ENCODE data around the gene LAPTM5.
A peak's percentile ranks its signal among the peaks of the same experiment; 100 is the strongest.

LAPTM5 gene

DNA sequence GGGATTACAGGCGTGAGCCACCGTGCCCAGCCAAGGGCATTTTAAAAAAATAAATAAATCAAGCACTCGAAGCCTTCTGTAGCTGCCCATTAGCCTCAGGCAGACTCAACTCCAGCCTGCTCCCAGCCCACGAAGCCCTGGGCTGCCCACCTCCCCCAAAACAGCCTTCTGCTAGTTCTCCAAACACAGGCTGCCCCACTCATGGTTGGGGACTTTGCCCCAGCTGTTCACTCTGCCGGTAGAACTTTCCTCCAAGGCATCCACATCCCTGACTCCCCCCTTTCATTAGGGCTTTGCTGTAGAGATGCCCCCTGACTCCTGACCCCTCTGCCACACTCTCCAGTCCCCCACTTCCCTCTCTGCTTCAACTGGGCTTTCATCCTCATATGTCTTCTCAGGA is 29.7 kb upstream of the LAPTM5 start:
- no peak for DNase-seq (ENCODE audit: low spot score)

DNA sequence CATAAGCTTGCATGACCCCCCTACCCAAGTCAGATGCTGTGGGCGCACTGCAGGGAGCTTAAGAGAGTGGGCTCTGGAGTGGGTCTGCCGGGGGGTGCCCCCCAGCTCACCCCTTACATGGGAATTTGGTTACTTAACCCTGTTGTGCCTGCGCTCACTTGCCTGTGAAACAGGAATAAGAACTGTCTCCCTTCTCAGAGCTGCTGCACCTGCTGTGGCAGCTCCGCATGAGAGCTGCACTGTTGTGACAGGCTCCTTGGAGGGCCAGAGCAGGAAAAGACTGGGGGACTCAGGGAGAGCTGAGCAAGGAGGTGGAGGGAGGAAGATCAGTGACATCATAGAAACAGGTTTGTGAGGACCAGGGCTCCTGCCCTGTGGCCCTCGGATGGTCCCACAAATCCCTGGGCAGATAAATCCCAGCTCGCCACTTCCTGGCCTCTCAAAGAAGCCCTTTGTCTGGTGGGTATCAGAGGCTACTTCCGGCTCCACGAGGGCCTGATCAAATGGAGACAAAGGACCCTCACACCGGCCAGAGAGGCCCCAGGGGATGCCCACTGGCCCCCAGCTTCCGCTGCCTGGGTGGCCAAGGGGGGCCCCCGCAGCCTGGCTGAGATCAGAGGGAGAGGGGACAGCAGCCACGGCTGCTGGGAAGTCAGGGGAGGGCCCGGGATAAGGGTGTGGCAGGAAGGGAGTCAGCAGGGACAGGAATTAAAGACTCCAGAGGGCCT is 28.9 kb upstream of the LAPTM5 start:
- no peak for DNase-seq (ENCODE audit: low spot score)

DNA sequence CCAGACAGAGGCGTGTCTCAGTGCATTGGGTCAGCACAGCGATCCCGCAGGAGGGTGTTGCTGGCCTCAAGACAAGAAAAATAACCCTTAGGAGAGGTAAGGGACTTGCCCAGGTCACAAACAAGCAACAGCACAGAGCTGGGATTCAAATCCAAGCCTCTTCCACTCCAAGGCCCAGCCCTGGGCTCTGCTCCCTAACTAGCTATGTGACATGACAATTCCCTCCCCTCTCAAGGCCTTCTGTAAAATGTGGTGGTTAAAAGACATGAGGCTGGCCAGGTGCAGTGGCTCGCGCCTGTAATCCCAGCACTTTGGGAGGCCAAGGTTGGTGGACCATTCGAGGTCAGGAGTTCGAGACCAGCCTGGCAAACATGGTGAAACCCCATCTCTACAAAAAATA is 28.1 kb upstream of the LAPTM5 start:
- DNase-seq (ENCODE audit: low spot score) = no peak

DNA sequence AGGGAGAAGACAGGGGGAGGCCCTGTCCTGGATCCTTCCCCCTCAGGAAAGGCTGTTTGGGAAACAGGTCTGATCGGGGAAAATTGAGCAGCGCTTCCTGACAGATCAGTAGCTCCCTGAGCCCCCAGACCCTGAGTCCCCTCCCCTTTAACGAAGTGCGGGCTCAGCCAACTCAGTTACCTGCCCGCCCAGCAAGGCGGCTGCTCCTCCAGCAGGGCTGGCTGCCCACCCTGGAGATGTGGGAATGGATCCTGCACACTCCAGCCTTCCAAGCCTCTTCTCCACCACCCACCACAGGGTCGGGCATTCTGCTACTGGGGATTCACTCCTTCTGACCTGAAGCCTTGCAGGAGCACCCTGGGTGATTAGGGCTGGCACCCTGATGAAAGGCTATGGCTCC is 27.6 kb upstream of the LAPTM5 start:
- DNase-seq (ENCODE audit: low spot score) = no peak

DNA sequence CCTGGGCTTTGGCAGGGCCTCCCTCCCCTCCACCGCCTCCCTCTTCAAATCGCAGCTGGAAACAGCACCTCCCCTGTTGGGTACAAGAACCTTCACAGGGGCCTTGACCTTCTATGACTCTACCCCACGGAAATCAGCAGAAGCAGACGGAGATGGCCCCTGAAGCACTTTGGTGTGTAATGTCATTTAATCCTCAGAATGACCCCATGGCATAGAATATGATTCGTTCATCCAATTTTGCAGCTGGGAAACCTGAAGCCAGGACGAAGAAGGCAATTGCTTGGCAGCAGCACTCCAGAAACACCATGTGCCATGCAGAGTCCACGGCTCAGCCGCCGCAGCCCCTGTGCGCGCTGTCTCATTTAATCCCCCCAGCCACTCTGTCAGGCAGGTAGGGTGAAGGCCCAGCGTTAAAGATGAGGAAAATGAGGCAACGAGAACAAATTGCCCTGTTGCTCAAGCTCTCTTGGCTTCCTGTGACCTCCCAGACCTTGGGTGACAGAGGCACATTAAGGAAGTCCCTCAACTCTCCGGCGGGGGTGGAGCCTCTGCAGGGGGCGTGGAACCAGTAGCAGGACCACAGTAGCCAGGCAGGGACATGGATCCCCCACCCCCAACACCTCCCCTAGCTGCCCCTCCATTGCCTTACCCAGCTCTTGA is 25.8 kb upstream of the LAPTM5 start:
- DNase-seq (ENCODE audit: low spot score) = no peak

DNA sequence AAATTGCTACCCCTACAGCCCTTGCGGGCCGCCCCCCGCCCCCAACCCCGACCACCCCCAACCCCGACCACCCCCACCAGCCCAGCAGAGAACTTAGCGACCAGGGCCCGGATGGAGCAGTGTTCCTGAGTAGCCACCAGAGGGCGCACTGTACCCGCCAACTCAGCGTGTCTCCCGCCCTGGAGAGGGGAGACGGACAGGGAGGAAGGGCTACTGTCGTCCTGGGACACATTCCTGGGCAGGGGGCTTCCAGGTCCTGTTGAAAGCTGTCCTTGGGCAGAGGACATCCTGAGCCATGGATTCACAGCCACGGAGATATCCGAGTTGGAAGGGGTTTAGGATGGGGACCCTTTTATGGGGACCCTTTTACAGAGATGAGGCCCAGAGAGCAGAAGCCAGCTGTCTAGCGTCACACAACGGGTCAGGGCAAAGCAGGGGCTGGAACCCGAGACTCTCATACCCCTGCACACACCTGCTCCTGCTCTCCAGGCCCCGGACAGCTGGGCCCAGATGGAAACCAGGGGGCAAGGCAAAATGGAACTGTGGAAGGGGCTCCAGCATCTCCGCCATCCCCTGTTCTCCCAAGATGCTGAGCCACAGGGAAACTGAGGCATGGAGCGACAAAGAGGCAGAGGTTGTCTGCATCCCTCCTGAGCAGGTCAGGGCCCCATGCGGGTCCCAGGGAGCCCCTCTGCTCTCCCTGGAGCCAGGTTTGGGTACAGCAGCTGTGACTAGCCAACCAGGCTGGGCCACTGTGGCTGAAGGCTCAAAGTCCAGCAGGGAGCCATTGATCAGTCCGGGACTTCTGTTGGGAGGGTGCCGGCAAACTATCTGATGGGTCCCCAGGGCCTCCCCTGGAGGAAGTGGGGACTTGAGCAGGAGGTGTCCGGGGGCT is 25.0 kb upstream of the LAPTM5 start:
- peak; percentile 67 for DNase-seq (ENCODE audit: low spot score)

DNA sequence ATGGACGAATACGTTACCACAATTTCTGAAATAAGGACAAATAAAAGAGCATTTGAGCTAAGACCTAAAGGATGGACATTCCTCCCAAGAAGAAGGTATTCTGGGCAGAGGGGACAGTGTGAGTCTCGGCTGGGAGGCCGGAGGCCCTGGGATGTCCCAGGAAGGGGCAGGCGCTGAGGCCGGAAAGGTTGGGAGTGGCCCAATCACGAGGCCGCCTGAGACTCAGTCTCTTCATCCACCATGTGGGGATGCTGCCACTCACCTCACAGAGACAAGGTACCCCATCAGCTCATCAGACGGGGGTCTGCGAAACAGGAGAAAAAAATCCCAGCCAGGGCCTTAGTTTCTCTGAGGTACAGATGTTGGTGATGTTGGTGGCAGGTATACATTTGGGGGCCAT is 24.3 kb upstream of the LAPTM5 start:
- no peak for DNase-seq (ENCODE audit: low spot score)

DNA sequence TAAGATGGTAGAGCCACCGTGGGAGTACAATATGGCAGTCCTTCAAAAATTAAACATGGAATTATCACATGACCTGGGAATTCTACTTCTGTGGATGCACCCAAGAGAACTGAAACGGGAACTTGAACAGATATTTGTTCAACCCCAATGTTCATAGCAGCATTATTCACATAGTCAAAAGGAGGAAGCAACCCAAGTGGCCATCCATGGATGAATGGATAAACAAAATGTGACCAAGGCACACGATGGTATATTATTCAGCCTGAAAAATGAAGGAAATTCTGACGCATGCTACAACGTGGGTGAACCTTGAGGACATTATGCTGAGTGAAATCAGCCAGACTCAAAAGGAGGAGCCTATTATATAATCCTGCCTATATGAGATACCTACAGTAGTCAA is 22.8 kb upstream of the LAPTM5 start:
- no peak for DNase-seq (ENCODE audit: low spot score)

DNA sequence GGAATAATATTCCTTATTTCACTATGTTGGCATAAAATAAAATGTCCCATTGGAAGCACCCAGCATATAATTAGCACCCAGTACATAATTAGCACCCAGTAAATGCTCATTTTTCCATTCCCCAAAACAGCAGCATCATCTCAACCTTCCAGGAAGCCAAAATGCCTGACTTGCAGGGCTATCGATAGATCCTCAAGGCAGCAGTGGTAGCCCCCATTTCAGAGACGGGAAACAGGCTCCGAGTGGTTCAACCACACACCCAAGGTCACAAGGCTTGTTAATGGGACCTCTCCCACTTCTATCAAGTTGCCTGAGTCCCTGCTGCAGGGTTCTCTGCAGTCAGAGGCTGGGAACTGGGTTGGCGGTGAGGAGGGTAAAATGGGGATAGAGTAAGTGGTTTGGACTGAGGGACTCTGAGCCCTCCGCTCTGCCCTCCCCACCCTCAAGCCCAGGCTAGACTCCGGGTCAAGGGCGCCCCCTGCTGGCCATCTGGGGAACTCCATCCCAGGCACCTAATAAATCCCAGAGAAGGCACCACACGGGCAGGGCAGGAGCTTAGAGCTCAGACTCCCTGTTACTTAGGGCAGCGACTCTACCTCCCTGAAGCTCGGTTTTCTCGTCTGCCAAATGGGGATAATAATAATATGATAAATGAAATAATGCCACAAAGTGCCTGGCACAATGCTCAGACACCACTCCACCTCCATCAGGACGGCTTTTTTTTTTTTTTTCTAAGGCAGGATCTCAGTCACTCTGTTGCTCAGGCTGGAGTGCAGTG is 21.9 kb upstream of the LAPTM5 start:
- peak; percentile 46 for DNase-seq (ENCODE audit: low spot score)

DNA sequence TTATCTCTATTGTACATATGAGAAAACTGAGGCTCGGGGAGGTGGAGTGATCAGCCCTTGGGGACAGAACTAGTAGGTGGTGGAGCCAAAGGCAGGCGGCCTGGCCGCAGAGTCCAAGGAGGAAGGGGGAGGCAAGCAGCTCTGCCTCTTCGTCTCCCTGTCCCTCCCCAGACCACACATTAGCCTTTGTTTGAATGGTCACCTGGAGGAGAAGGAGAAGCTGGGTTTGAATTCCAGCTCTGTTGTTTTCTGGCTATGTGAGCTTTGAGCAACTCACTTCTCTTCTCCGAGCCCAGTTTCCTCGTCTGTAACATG is 21.4 kb upstream of the LAPTM5 start:
- no peak for DNase-seq (ENCODE audit: low spot score)

DNA sequence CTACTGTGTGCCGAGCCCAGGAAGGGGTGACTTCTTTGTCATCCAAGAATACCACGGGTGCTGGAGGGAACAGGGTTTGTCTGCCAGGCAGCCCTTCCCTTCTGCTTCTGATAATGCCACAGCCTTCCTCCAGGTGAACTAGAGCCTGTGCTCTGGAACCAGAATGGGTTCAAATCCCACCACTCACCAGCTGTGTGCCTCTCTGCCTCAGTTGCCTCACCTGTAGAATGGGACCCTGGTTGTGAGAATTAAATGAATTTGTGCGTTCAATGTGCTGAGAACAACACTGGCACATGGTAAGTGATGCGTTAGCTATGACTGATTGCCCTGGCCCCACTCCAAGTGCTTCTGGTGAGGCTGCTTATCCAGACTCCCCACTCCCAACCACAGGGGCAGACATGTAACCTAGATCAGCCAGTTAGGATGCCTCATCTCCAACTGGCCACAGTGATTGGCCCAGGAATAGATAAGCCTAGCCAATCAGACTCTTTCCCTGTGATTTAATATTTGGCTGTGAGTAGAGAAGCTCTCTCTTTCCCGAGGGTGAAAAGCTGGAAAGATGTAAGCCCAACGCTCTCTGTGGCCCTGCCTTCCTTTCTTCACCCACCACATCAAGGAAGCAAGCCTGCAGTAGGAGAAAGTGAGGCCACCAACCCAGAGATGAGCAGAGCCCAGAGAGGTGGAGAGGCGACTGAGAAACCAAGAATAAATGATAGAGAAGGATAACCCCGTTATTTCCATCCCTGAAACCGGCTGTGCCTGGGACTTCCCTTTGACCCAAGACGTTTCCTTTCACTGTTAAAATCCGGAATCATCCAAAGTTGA is 20.8 kb upstream of the LAPTM5 start:
- peak; percentile 93 for DNase-seq (ENCODE audit: low spot score)

DNA sequence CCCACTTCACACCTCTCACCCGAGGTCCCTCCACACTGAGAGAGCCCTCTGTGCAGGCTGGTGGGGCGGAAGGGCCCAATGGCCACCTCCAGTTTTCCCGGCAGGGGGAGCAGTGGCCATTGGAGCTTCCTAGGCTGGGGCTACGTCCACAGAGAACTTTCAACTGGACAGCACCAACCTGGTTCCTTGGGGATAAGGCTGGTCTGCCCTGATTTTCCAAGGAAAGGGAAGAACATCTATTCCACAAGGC is 20.3 kb upstream of the LAPTM5 start:
- DNase-seq (ENCODE audit: low spot score) = no peak

DNA sequence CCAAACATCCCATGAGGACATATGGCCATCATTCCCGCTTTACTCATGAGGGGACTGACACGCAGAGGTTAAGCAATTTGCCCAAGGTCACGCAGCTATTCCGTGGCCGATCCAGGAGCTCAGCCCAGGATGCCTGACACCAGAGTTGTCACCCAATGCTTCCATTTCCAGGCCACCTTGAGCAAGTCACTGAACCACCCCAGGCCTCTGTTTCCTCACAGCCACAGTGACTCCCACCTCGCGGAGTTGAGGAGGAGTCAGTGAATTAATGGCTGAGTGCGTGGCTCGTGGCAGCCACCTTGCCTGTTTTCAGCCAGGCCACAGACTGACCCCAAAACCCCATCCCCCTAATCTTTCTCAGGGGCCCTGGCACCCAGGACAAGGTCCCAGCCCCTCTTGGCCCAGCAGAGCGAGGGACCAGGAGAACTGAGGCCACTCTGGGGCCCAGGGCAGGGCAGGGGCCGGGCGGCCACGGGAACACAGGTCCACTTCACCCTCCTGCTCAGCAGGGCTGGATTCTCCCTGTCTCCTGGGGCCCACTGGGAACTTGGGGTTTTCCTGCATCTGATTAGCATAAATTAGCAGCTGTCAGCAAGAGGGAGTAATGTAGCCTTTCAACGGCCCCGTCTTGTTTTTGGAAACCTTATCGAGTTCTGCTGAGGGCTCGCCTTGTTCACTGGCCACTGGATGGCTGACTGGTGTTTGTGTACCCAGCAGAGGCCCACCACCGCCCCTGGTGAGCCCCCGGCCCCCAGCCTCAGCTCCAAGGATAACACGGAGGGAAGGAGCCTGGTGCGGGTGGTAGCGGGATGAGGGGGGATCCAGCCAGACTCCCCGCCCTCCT is 19.7 kb upstream of the LAPTM5 start:
- DNase-seq (ENCODE audit: low spot score) = no peak

DNA sequence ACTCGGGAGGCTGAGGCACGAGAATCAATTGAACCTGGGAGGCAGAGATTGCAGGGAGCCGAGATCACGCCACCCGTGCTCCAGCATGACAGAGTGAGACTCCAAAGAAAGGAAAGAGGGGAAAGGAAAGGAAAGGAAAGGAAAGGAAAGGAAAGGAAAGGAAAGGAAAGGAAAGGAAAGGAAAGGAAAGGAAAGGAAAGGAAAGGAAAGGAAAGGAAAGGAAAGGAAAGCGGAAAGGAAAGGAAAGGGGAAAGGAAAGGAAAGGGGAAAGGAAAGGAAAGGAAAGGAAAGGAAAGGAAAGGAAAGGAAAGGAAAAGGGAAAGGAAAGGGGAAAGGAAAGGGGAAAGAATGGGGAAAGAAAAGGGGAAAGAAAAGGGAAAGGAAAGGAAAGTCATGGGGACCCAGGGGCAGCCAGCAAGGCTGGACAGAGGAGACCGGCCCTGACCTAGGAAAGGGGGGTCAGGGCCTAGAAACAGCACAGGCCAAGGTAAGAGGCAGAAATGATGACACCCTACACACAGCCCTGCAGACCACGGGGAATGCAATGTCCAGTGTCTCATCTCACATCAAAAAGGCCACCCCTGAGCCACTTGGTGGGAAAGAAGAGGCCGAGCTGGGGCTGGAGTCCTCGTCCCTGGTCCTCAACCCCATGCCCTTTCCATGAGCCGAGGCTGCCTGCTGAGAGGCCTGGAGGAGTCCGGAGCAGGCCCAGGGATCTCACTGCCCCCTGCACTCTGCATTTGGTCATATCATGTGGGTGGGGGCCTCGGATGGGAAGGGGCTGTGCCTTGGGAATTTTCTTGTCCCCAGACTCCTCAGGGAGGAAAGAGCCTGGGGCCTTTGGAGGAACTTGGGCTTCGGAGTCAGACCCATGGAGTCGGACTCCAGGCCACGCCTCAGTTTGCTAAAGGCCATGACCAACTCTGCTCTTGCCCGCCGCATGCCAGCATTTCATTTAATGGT is 18.8 kb upstream of the LAPTM5 start:
- no peak for DNase-seq (ENCODE audit: low spot score)

DNA sequence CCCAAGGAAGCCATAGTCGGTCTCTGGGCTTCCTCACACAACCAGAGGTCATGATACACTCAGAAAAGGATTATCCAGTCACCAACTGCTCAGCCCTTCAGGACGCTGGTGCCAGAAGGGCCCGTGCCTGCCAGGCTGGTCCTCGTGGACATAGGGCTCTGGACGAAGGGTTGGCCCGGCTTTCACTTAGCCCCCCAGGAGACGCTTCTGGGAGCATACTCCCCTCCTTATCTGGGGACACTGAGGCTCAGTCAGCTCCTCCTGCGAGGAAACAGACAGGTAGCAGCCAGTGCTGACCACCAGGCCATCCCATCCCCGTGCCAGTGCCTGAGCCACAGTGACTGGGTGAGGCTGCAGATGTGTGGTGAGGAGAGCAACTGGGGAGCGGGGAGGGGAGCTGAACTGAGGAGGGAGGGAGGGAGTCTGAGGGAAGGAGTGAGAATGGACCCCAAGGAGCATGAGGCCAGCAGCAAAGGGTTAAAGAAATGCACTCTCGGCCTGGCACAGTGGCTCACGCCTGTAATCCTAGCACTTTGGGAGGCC is 17.9 kb upstream of the LAPTM5 start:
- DNase-seq (ENCODE audit: low spot score) = no peak

DNA sequence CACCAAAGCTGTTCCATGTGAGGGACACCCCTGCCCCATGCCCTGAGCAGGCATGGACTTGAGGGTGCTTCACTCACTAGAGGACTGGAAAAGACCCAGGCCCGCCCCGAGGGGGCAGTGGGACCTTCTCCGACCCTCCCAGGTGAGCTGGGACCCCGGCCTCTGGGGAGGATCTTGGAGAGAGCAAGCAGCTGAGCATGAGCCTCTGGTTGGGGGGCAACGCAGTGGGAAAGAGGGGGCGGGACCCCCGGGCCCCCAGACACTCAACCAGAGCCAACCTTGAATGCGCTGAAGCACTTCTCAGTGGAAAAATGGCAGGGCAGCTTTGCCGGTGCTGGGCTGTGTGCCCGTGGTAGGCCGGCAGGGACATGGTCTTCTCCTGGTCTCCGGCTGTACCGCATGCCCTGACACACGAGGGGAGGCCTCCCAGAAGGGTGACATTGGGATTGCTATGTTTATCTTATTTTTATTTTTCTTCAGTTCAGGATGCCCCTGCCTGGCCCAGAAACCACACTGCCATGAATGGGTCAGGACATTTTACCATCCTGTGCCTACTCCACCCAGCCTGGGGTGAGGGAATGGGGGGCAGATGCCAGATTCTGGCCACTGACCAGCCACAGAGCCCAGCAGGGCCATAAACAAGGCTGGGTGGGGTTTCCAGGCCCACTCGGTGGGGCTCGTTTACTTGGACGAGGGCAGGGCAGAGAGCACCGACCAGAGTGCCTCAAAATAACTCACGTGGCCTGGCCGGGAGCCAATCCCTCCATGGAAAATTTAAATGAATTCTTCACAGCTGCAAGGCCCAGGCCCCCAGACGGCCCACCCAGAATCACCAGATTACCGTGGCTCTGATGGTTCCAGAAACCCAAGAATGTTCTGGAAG is 17.2 kb upstream of the LAPTM5 start:
- DNase-seq (ENCODE audit: low spot score) = no peak

DNA sequence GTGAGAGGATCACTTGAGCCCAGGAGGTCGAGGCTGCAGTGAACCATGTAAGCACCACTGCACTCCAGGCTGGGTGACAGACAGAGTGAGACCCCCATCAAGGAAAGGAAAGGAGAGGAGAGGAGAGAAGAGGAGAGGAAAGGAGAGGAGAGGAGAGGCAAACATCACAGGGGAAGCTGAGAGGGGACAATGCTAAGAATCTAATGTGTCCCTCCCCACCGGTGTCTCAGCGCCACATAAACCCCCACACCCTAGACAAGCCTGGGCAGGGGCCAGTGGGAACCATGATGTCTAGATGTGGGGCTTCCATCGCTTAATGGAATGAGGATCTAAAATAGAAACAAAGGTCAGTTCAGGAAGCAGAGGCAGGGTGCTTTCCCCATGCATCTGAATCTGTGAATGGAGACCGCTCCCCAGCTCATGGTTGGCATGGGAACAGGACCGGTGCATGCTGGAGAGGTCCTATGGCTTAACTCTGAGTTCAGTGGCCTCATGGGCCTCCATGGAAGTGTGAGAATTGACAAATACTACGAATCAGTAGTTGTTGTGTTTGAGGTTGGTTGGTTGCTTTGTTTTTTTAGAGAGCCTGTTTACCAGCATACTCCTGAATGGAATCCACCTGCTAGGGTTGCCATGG is 16.3 kb upstream of the LAPTM5 start:
- DNase-seq (ENCODE audit: low spot score) = no peak

DNA sequence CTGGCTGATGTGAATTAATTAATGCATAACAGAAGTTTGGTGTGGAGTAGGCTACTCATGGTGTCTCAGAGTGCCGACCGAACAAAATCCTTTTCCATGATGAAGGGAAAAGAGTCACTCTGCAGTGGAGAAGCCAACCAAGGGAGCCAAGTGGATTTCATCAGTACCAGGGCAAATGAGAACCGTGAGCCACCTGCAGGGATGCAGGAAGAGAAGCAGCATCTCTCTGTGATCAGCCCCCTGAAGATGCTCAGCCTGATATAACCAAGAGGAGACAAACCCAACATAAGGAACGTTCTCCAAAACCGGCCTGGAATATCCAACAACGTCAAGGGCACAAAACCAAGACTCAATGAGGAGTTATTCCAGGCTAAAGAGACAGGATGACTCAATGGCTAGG is 13.4 kb upstream of the LAPTM5 start:
- no peak for DNase-seq (ENCODE audit: low spot score)
